Upper lobe of left lung (tissue), 4 donors: ENCODE results near the gene MCU.

Source experiments
- EP300 ChIP-seq, 4 donors: sonication (generic); formaldehyde crosslinking; IDR thresholded peaks; one replicate each; pipeline ENCODE4 v1.5.1; 2017; ENCODE audit warnings: antibody characterized with exemption in 4 of 4, control low read depth in 2 of 4
- POLR2A ChIP-seq, 4 donors: fragments of 450-650 bp; IDR thresholded peaks; one replicate each; pipeline ENCODE4 v1.5.1; 2016 to 2017; ENCODE audit warnings: antibody characterized with exemption in 4 of 4, mild to moderate bottlenecking in 2 of 4
- POLR2AphosphoS5 ChIP-seq, 2 donors: sonication (generic); formaldehyde crosslinking; IDR thresholded peaks; one replicate each; pipeline ENCODE4 v1.5.1; 2017; ENCODE audit warnings: antibody characterized with exemption in 2 of 2
- TF ChIP-seq, protein P1 (sequence below), 6 experiments: fragments of 450-650 bp in 4 of 6; fragments of 200-600 bp in 2 of 6; sonication (generic) in 2 of 6; IDR thresholded peaks; one replicate each; pipeline ENCODE4 v1.5.1; 2016 to 2019; ENCODE audit warnings: antibody characterized with exemption in 6 of 6

DNA sequence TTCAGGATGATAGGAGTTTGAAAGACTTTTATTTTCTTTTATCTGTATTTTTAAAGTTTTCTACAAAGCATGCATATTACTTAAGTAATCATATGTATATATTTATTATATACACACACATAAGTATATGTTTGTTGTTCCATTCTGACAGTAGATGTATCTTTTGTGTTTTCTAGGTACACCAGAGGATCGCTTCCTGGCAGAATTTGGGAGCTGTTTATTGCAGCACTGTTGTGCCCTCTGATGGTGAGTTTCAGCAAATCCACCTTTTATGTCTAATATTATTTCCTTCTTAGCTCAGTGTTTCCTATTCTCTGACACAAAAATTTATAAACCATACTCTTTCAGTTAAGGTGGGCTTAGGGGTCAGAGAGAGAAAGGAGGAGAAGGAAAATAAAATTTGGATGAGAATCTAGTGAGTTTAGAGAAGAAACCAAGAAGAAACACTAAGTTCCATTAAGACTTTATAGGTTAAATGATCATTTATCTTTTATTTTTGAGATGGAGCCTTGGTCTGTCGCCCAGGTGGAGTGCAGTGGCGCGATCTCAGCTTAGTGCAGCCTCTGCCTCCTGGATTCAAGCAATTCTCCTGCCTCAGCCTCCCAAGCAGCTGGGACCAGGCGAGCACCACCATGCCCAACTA is 142.4 kb downstream of the MCU start:
- TF ChIP-seq, protein P1, sequence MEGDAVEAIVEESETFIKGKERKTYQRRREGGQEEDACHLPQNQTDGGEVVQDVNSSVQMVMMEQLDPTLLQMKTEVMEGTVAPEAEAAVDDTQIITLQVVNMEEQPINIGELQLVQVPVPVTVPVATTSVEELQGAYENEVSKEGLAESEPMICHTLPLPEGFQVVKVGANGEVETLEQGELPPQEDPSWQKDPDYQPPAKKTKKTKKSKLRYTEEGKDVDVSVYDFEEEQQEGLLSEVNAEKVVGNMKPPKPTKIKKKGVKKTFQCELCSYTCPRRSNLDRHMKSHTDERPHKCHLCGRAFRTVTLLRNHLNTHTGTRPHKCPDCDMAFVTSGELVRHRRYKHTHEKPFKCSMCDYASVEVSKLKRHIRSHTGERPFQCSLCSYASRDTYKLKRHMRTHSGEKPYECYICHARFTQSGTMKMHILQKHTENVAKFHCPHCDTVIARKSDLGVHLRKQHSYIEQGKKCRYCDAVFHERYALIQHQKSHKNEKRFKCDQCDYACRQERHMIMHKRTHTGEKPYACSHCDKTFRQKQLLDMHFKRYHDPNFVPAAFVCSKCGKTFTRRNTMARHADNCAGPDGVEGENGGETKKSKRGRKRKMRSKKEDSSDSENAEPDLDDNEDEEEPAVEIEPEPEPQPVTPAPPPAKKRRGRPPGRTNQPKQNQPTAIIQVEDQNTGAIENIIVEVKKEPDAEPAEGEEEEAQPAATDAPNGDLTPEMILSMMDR (IDR thresholded peaks at IDR 0.05): peak; percentile 14 to 66 (median 56)
- TF ChIP-seq POLR2A (IDR thresholded peaks at IDR 0.05) (no peak), EP300 (IDR thresholded peaks at IDR 0.05) (no peak), POLR2AphosphoS5 (IDR thresholded peaks at IDR 0.05) (no peak)
